GM06990 (cell line): ENCODE data around the gene PRKD1.

Experiments
- DNase-seq: peaks from one replicate; pipeline ENCODE4 v3.0.0-alpha.2; 2011; ENCODE audit not compliant: insufficient read length; ENCODE audit errors: extremely low read depth
- H3K27me3 ChIP-seq: replicated peaks from 2 replicates; pipeline ENCODE4 v1.6.0; 2011; ENCODE audit warnings: low read length; ENCODE audit not compliant: control insufficient read depth, insufficient read depth
- H3K36me3 ChIP-seq: 2 replicates; pipeline ENCODE4 v1.5.1; 2011; ENCODE audit warnings: low read length; ENCODE audit not compliant: control insufficient read depth, insufficient read depth
- H3K4me3 ChIP-seq: replicated peaks from 2 replicates; pipeline ENCODE4 v1.5.1; 2011; ENCODE audit warnings: low read depth, mild to moderate bottlenecking, control low read depth, low read length
- TF ChIP-seq, protein P1 (sequence below): IDR thresholded peaks from 2 replicates; pipeline ENCODE4 v1.5.1; 2011; ENCODE audit warnings: low read length, control low read depth, mild to moderate bottlenecking, inconsistent platforms; ENCODE audit not compliant: insufficient read depth, poor library complexity, severe bottlenecking

Gene PRKD1

DNA sequence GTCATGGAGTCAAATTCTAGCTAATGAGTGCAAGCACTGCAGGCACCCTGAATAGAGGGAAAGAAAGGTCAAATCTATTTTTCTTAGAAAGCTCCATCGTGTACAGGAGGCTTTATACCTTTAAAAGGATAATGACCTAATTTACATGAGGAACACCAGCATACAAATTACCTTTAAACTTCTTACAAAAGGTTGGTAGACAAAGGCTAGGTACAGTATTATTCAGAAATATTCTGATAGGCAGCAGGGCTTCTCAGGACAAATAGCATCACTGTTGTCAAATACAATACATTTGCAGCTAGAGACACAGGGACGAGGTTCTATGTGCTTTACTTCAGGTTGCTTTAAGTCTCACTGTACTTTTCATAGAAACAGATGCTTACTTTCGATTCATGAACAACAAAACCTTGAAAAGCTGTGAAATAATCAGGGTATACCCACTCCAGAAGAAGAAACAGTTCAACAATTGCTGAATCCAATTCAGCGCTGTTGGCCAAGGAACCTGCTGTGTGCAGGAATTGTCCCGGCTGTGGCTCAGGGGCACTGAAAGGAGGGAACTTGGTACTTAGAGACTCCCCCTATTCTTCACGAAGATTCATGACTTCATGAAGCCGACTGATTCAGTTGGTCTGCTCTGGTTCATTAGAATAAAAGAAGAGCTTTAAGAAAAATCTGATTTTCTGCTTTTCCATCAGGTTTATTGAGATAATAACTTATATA lies 252.9 kb downstream of the PRKD1 start:
- TF ChIP-seq, protein P1, sequence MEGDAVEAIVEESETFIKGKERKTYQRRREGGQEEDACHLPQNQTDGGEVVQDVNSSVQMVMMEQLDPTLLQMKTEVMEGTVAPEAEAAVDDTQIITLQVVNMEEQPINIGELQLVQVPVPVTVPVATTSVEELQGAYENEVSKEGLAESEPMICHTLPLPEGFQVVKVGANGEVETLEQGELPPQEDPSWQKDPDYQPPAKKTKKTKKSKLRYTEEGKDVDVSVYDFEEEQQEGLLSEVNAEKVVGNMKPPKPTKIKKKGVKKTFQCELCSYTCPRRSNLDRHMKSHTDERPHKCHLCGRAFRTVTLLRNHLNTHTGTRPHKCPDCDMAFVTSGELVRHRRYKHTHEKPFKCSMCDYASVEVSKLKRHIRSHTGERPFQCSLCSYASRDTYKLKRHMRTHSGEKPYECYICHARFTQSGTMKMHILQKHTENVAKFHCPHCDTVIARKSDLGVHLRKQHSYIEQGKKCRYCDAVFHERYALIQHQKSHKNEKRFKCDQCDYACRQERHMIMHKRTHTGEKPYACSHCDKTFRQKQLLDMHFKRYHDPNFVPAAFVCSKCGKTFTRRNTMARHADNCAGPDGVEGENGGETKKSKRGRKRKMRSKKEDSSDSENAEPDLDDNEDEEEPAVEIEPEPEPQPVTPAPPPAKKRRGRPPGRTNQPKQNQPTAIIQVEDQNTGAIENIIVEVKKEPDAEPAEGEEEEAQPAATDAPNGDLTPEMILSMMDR = no peak
- DNase-seq = no peak
- H3K4me3 ChIP-seq = no peak overlapping the region
- H3K36me3 ChIP-seq = no peaks in the 10 kb centered on the region
- H3K27me3 ChIP-seq = no peaks in the 10 kb centered on the region

DNA sequence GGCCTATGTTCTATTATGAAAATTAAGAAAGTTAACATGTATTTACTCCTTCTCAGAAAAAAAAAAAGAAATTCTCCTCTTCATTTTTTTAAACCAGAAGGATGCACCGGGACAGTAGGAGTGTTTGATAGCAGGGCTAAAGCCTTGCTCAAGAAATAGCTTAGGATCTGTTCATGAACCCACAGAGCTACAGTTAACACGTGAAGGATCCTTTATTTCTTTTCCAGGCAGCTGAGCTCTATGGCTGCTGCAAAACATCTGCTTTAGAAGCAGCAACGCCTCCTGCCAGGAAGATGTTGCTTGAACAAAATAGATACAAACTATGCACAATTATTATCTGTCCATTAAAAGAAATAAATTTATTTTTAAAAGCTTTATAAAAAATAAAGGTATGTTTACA lies 254.8 kb downstream of the PRKD1 start:
- H3K36me3 ChIP-seq = no peaks in the 10 kb centered on the region
- H3K4me3 ChIP-seq = no peak overlapping the region
- TF ChIP-seq, protein P1 = no peak
- H3K27me3 ChIP-seq = no peaks in the 10 kb centered on the region
- no peak for DNase-seq

DNA sequence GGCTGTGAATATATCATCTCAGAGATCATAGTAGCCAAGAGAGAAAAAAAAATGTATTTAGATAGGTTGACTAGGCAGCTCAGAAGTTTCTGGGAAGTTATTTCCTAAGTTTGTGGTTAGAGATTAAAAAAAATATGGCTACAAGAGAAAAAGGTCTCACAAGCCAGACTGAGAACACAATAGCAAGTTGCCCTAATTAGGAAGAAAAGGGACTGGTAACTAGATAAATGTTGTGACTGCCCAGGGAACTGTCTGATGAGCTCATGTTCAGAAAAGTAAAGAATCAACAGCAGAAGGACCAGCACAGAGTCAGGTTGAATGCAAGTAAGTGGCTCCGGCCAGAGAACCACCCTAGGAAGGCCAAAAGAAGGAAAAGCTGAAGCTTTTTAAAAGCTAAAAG lies 256.6 kb downstream of the PRKD1 start:
- no peak for DNase-seq
- Histone ChIP-seq H3K4me3 (no peak overlapping the region), H3K36me3 (no peaks in the 10 kb centered on the region), H3K27me3 (no peaks in the 10 kb centered on the region)
- TF ChIP-seq, protein P1 = no peak

DNA sequence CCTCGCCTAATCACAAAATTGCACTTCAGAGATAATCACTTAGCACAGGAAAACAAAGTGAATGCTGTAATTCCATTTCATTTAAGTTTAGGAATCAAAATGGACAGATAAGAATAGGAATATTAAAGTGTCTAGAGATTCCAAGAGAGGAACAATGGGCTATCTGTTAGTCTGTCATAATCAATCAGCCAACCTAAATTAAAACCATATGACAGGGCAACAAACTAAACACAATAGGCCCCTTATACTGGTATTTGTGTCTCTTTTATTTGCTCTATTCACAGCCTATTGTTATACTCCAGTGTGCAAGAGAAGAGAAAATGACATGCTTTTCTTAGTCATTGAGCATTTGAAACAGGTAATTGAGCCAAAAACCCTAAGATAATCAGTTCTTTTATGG lies 259.4 kb downstream of the PRKD1 start:
- Histone ChIP-seq H3K36me3 (no peaks in the 10 kb centered on the region), H3K4me3 (no peak overlapping the region), H3K27me3 (no peaks in the 10 kb centered on the region)
- no peak for DNase-seq
- TF ChIP-seq, protein P1 = no peak

DNA sequence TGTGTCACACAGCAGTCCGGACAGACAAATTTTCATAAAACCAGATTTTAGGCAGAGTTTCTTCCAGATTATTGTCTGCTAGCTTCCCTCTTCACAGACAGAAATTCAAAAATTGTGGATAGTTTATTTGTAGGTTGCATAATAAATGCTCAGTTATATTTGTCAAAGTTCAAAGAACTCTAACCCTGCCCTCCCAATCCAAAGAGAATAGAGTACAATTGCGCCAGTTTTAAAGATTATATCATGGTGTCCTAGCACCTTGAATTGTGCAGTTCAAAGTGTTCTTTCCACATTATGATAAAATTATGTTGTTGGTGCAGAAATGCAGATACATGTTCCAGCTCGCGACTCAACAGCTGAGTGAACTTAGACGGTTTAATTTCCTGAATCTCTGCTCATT lies 263.1 kb downstream of the PRKD1 start:
- TF ChIP-seq, protein P1 = no peak
- Histone ChIP-seq H3K4me3 (no peak overlapping the region), H3K36me3 (no peaks in the 10 kb centered on the region), H3K27me3 (no peaks in the 10 kb centered on the region)
- no peak for DNase-seq
